GM18868 (cell line): Measurements from ENCODE around the gene PRKCA.
"Not testable (repeated sequence)": the region's sequence is repeated elsewhere in the genome, so short reads cannot be mapped to it uniquely, and the experiment has no call there.

ENCODE experiments used
- ATAC-seq: cut with Tn5 transposase; IDR thresholded peaks from one replicate; pipeline ENCODE4 v1.9.1; 2021; ENCODE audit warnings: mild to moderate bottlenecking, moderate library complexity; ENCODE audit not compliant: unreplicated experiment

The PRKCA gene

GRCh38 chr17:66301864-66302741, at the start of gene PRKCA:
Gene PRKCA, plus strand, starts transcription at chr17:66302613.
- peak; percentile 77 for ATAC-seq

DNA sequence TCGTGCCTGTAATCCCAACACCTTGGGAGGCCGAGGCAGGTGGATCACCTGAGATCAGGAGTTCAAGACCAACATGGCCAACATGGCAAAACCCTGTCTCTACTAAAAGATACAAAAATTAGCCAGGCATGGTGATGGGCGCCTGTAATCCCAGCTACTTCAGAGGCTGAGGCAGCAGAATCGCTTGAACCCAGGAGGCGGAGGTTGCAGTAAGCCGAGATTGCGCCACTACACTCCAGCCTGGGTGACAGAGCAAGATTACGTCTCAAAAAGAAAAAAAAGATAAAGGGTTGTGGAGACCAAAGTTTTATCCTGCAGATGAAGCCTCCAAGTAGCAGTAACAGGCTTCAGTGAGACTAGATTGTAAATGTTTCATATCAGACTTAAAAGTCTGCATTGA, 49.0 kb upstream of the PRKCA start:
- not testable (repeated sequence) for ATAC-seq

DNA sequence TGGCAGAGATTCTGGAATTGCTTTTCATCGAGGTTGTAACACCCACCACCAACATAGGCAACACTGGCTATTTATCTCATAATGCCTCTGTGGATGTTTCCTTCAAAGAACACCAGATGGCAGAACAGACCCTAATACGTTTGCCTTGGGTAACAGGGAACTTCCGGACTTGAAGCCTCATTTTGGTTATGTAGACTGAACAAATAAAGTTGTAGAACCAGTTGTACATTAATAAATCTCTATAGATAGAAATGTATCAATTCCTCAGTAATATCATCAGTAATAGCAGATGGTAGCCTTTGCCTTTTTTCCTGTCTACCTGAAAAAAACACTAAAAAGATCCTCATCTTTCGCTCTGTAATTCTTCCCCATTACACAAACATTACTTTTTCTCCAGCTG, 47.3 kb upstream of the PRKCA start:
- ATAC-seq = no peak

GRCh38 chr17:66255527-66255971, 46.9 kb upstream of the PRKCA start:
- ATAC-seq = no peak

DNA sequence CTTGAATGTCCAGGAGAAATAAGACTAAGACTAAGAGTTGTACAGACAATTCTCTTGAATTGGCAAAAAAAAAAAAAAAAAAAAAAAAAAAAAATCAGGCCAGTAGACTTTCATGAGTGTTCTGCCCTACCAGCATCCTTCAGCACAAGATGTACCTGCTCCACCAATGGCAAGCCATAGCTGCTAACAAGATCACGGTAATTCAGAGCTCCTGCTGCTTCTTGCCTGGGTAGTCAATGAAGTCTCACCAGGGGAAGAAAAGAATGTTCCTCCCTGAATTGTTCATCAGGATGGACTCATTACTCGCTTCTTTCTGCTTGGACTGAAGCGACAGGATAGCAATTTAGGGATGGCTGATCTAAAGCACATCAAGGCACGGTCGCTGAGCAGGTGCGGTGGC, 42.1 kb upstream of the PRKCA start:
- no peak for ATAC-seq

DNA sequence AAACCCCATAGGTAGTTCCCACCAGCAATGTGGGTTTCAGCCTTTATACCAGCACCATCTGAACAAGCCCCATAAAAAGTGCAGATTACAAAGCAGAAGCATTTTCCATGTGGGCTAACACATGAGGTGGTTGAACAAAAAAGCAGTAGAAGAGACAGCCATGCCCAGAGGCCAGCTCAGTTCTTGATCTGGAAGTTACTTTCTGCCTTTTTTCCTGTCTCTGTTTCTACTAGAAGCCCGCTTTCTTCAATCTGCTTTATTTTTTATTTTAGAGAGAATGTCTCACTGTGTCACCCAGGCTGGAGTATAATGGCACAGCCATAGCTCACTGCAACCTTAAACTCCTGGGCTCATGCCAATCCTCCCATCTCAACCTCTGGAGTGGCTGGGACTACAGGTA, 41.7 kb upstream of the PRKCA start:
- no peak for ATAC-seq

DNA sequence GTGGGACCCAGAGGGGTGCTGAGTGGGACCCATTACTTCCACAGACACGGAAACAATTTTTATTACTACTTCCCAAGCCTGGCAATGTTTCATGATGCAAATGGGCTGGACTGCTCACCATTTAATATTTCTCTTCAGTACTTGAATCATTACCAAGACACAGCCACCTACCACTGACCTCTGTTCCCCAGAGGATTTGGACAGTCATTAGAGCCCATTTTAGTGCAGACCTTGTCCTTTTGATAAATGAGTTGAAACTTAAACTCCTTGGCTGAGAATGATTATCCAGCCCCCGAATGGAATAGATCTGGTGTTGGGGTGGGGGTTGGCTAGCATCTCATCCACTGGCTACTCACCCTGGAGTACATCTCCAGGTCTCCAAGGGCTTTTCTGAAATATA, 39.6 kb upstream of the PRKCA start:
- ATAC-seq = no peak

- ATAC-seq = no peak
Observed at GRCh38 chr17:66264696-66265095, 37.7 kb upstream of the PRKCA start.

DNA sequence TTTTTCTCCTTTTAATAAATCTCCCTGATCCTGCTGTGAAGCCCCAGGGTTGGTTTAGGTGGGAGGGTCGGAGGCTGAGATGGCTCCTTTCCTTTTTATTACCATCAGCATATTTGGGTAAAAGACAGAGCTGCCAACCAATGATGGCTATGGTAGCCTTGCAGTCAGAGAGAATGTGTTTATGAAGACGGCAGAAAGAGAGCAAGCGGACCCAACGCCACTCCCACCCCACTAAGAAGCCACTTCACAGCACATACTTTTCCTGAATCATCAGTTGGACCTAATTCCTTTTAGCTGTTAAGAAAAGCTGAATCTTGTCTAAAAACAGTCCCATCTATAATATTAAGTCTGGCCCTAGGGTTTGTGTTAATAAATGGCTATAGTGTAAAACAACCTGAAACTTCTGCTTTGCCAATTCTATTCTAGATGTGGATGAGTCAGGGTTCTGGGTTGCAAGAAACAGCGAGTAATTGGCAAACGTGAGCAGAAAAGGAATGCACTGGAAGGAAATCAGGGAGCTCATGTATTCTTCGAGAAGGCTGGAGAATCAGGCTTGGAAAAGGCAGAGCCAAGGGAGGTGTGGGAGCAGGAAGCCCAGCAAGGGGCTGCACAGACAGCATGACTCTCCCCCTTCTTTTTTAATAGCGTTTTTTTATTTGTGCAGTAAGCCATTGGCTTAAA, 34.0 kb upstream of the PRKCA start:
- ATAC-seq = no peak

GRCh38 chr17:66270106-66270505, 32.3 kb upstream of the PRKCA start:
- no peak for ATAC-seq

GRCh38 chr17:66271512-66271911, 30.9 kb upstream of the PRKCA start:
- ATAC-seq = no peak

DNA sequence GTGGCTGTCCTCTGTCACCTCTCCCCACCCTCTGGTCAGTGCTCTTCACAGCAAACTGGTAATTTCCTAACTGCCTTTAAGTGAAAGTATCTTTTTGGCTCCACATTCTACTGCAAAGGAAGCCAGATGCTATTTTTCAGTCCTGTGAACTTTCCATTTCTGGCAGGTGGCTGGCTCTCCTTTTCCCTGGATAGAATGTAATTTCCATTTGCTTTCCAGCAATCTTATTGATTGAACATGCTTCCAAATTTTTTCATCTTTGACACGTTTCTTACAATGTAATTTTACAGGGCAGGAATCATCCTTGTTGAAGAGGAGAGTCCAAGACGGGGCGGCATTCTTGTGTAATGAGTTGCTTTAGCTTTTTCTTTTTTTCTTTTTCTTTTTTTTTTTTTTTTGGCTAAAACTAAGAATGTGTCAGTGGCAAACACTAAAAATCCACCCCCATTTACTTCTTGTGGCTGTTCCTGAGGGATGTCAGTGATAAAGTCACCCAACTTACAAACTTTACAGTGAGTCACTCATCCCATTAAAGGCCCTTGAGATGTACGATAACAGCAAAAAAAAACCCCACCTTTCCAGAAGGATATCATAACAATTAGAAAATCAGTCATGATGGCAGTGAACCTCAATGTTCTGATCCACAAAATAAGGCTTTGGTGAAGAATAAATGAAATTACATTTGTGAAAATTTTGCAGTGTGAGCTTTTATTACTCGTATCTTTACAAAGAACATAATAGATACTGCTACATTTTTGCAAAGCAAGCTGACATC, 29.4 kb upstream of the PRKCA start:
- ATAC-seq = no peak

DNA sequence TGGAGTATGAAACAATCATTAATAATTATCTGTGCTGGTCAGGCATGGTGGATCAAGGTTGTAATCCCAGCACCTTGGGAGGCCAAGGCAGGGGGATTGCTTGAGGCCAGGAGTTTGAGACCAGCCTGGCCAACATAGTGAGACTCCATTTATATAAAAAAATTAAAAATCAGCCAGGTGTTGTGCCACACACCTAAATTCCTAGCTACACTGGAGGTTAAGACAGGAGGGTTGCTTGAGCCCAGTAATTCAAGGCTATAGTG, 28.9 kb upstream of the PRKCA start:
- no peak for ATAC-seq

GRCh38 chr17:66275651-66276050, 26.8 kb upstream of the PRKCA start:
- ATAC-seq = no peak

DNA sequence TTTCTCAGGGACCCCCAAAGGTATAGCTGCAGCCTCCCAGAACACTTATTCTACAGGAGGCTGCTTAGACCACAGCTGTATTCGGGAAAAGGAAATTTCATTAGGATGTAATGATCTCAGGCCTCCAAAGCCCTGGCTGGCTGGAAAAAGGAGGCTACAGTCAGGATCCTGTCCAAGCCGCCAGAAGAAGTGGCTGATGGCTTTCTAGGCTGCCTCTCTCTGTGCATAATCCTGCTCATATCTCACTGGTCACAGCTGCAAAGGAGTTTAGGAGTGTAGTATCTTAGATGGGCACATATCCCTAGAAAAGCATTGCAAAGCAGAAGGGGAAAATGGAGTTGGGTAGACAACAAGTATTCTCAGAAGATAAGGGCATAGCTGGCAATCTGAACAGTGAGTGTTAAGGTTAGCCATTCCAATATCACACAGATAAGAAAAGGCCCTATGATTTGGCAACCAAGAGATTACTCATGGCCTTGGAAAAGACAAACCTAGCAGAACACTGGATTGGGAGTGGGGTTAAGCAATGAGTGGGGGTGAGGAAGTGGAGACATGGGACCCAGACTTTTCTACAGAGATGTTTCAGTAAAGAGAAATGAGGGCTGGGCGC, 26.0 kb upstream of the PRKCA start:
- ATAC-seq = no peak

DNA sequence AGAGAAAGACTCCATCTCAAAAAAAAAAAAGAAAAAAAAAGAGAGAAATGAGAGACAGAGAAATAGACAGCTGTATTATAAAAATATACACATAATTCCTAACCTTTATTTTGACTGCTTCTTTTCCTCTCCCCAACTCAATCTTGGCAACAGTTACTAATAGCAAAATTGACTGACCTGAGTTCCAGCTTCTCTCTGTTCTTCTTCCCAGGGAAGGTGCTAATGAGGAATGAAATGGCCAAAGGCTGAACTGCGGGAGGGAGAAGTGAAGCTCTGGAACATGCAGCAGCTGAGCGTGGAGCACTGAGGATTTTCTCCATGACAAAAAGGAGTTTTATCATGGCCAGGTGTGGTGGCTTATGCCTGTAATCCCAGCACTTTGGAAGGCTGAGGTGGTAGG, 25.2 kb upstream of the PRKCA start:
- no peak for ATAC-seq

- no peak for ATAC-seq
Observed at GRCh38 chr17:66281661-66282369, 20.6 kb upstream of the PRKCA start.

- no peak for ATAC-seq
Observed at GRCh38 chr17:66283296-66283934, 19.0 kb upstream of the PRKCA start.

GRCh38 chr17:66283971-66284370, 18.4 kb upstream of the PRKCA start:
- ATAC-seq = no peak

- ATAC-seq = no peak
Observed at GRCh38 chr17:66285149-66285548, 17.3 kb upstream of the PRKCA start.
